SK-N-SH treated with all-trans-retinoic acid at 6 μM for 48 hours (cell line): ENCODE results near the gene ABCA1.

Source experiments
- BACH2 ChIP-seq: fragments of 250-450 bp; sonication (Bioruptor Pico); IDR thresholded peaks from 2 replicates; pipeline ENCODE4 v1.9.0; 2021; ENCODE audit warnings: mild to moderate bottlenecking, borderline replicate concordance
- CSDC2 ChIP-seq: fragments of 250-450 bp; sonication (Bioruptor Pico); IDR thresholded peaks from 2 replicates; pipeline ENCODE4 v1.5.0; 2020; ENCODE audit warnings: mild to moderate bottlenecking, moderate library complexity
- POU6F1 ChIP-seq: fragments of 250-450 bp; sonication (Bioruptor Pico); IDR thresholded peaks from 2 replicates; pipeline ENCODE4 v1.8.0; 2021; ENCODE audit warnings: low read depth, mild to moderate bottlenecking, moderate library complexity, borderline replicate concordance
- PPARA ChIP-seq: fragments of 250-450 bp; sonication (Bioruptor Pico); IDR thresholded peaks from 2 replicates; pipeline ENCODE4 v1.5.0; 2020; ENCODE audit warnings: mild to moderate bottlenecking, borderline replicate concordance
- ZC3H10 ChIP-seq: fragments of 250-450 bp; sonication (Bioruptor Pico); IDR thresholded peaks from 2 replicates; pipeline ENCODE4 v1.5.1; 2021; ENCODE audit warnings: mild to moderate bottlenecking, moderate library complexity
- ZFP30 ChIP-seq: fragments of 450-650 bp; formaldehyde crosslinking; IDR thresholded peaks from 2 replicates; pipeline ENCODE4 v1.5.0; 2022; ENCODE audit warnings: mild to moderate bottlenecking, moderate library complexity

GRCh38 chr9:104772714-104773510, 155.0 kb downstream of the ABCA1 start:
- TF ChIP-seq CSDC2 (CRISPR knock-in tag) (no peak), POU6F1 (CRISPR knock-in tag) (no peak), PPARA (CRISPR knock-in tag) (no peak), ZFP30 (CRISPR knock-in tag) (no peak), ZC3H10 (CRISPR knock-in tag) (no peak), BACH2 (CRISPR knock-in tag) (no peak)
